GM23338 (cell line): ENCODE measurements around the gene FRMD4A. TPM values are rescaled to one million over a fixed set of nuclear protein-coding genes. Genes with fewer than 3 reads are reported as not detected.

Experiments used
- ATAC-seq: fragments of 200-7000 bp; cut with Tn5 transposase; 3 replicates; pipeline ENCODE4 v1.9.1; 2020
- DNase-seq: peaks from one replicate; pipeline ENCODE4 v3.0.0-alpha.2; 2015; ENCODE audit warnings: low spot score
- H2AFZ ChIP-seq: fragments of 200-600 bp; sonication (generic); 2 replicates; pipeline ENCODE4 v1.8.0; 2016; ENCODE audit warnings: antibody characterized with exemption, mild to moderate bottlenecking, moderate library complexity
- H3F3A ChIP-seq: fragments of 200-600 bp; sonication (generic); replicated peaks from 2 replicates; pipeline ENCODE4 v1.8.0; 2017; ENCODE audit warnings: antibody characterized with exemption, mixed run types, low read depth
- H3K27ac ChIP-seq: fragments of 200-600 bp; sonication (generic); 2 replicates; pipeline ENCODE4 v1.6.1; 2016; ENCODE audit warnings: low read depth
- H3K27me3 ChIP-seq: fragments of 200-600 bp; sonication (generic); 2 replicates; pipeline ENCODE4 v1.8.0; 2016; ENCODE audit warnings: mild to moderate bottlenecking, mixed run types, moderate library complexity; ENCODE audit not compliant: insufficient read depth
- H3K36me3 ChIP-seq: fragments of 200-600 bp; sonication (generic); 2 replicates; pipeline ENCODE4 v1.8.0; 2016; ENCODE audit warnings: mild to moderate bottlenecking; ENCODE audit not compliant: insufficient read depth
- H3K4me1 ChIP-seq: fragments of 200-600 bp; sonication (generic); 2 replicates; pipeline ENCODE4 v1.8.0; 2016; ENCODE audit warnings: mild to moderate bottlenecking, moderate library complexity; ENCODE audit not compliant: insufficient read depth
- H3K4me2 ChIP-seq: fragments of 200-600 bp; sonication (generic); 2 replicates; pipeline ENCODE4 v1.7.1; 2017; ENCODE audit warnings: mixed run types
- H3K4me3 ChIP-seq: fragments of 200-600 bp; sonication (generic); 2 replicates; pipeline ENCODE4 v1.6.1; 2016; ENCODE audit warnings: mixed run types
- H3K79me2 ChIP-seq: fragments of 200-600 bp; sonication (generic); replicated peaks from 2 replicates; pipeline ENCODE4 v1.8.0; 2017; ENCODE audit warnings: mild to moderate bottlenecking; ENCODE audit not compliant: insufficient read depth
- H3K9me2 ChIP-seq: fragments of 200-600 bp; sonication (generic); 2 replicates; pipeline ENCODE4 v1.8.0; 2017; ENCODE audit not compliant: insufficient read depth
- H4K20me1 ChIP-seq: fragments of 200-600 bp; sonication (generic); replicated peaks from 2 replicates; pipeline ENCODE4 v1.8.0; 2017; ENCODE audit warnings: mild to moderate bottlenecking; ENCODE audit not compliant: insufficient read depth
- H3K27ac Mint-ChIP-seq: 2 replicates; pipeline ENCODE4 v1.8.0; 2020; ENCODE audit warnings: inconsistent platforms, mild to moderate bottlenecking, moderate library complexity, mixed read lengths
- H3K27me3 Mint-ChIP-seq: 3 replicates; pipeline ENCODE4 v1.8.0; 2022; ENCODE audit warnings: low read depth, mild to moderate bottlenecking, moderate library complexity, mixed read lengths, inconsistent platforms; ENCODE audit not compliant: insufficient read depth, poor library complexity
- H3K36me3 Mint-ChIP-seq: 3 replicates; pipeline ENCODE4 v1.8.0; 2021; ENCODE audit warnings: low read depth, mild to moderate bottlenecking, inconsistent platforms, moderate library complexity, mixed read lengths
- H3K4me1 Mint-ChIP-seq: 3 replicates; pipeline ENCODE4 v1.8.0; 2020; ENCODE audit warnings: mild to moderate bottlenecking, inconsistent platforms, mixed read lengths
- H3K4me3 Mint-ChIP-seq: 3 replicates; pipeline ENCODE4 v1.8.0; 2021; ENCODE audit warnings: moderate library complexity, mild to moderate bottlenecking, inconsistent platforms, mixed read lengths
- H3K9me3 Mint-ChIP-seq: 3 replicates; pipeline ENCODE4 v1.8.0; 2020; ENCODE audit warnings: moderate library complexity, mild to moderate bottlenecking, inconsistent platforms, mixed read lengths
- CREB1 ChIP-seq: fragments of 250-450 bp; sonication (Bioruptor Pico); IDR thresholded peaks from 2 replicates; pipeline ENCODE4 v1.5.0; 2020; ENCODE audit warnings: low read depth, mild to moderate bottlenecking, moderate library complexity
- CTCF ChIP-seq, 2 experiments: fragments of 200-600 bp in 1 of 2; sonication (generic) in 1 of 2; conservative IDR thresholded peaks; 2 replicates each; pipeline versions ENCODE4 v1.5.1 to v1.6.1; 2016 to 2017; ENCODE audit warnings: antibody characterized with exemption in 2 of 2, low read depth in 2 of 2, mild to moderate bottlenecking in 2 of 2, moderate library complexity in 1 of 2
- EZH2phosphoT487 ChIP-seq: fragments of 200-600 bp; sonication (generic); IDR thresholded peaks from one replicate; pipeline ENCODE4 v1.8.1; 2018; ENCODE audit warnings: antibody characterized with exemption; ENCODE audit not compliant: unreplicated experiment
- JUNB ChIP-seq: IDR thresholded peaks from one replicate; pipeline ENCODE4 v1.6.1; 2016; ENCODE audit warnings: antibody characterized with exemption; ENCODE audit not compliant: unreplicated experiment
- NANOG ChIP-seq: IDR thresholded peaks from 2 replicates; pipeline ENCODE4 v1.6.1; 2016; ENCODE audit warnings: antibody characterized with exemption, borderline replicate concordance
- POLR2AphosphoS5 ChIP-seq: IDR thresholded peaks from 2 replicates; pipeline ENCODE4 v1.6.1; 2016; ENCODE audit warnings: antibody characterized with exemption, low read depth
- REST ChIP-seq: IDR thresholded peaks from one replicate; pipeline ENCODE4 v1.6.1; 2018; ENCODE audit warnings: antibody characterized with exemption; ENCODE audit not compliant: unreplicated experiment
- STAT1 ChIP-seq: IDR thresholded peaks from one replicate; pipeline ENCODE4 v1.6.1; 2016; ENCODE audit warnings: antibody characterized with exemption; ENCODE audit not compliant: unreplicated experiment
- ZNF114 ChIP-seq: fragments of 250-450 bp; sonication (Bioruptor Pico); IDR thresholded peaks from 2 replicates; pipeline ENCODE4 v1.5.0; 2020; ENCODE audit warnings: mild to moderate bottlenecking, moderate library complexity
- ZNF462 ChIP-seq: fragments of 250-450 bp; sonication (Bioruptor Pico); IDR thresholded peaks from 2 replicates; pipeline ENCODE4 v1.5.0; 2020; ENCODE audit warnings: mild to moderate bottlenecking, moderate library complexity
- polyA plus RNA-seq: library from polyadenylated mRNA; unstranded; fragments of >200 nt; fragmentation: Nextera tagmentation; extraction: Ambion mirVana; gene quantifications from 2 replicates; pipeline ENCODE4 v1.2.1, GENCODE V29; 2016
- total RNA-seq: library from RNA; depleted of rRNA; stranded (reverse); fragments of >200 nt; shearing (Covaris generic); gene quantifications from 2 replicates; pipeline ENCODE4 v1.2.3, GENCODE V29; 2014

FRMD4A gene
- total and polyA plus RNA-seq, 2 experiments from 2014 or later = 14.0 to 20.1 TPM

- ATAC-seq (no peak), DNase-seq (no peak)
- Histone ChIP-seq H3K4me2 (no peak overlapping the region), H3K4me1 (no peaks in the 10 kb centered on the region), H3K4me3 (no peak overlapping the region), H3K27ac (no peak overlapping the region), H3K27me3 (no peaks in the 10 kb centered on the region), H4K20me1 (no peaks in the 10 kb centered on the region), H2AFZ (no peak overlapping the region), H3F3A (no peaks in the 10 kb centered on the region), H3K9me2 (no peaks in the 10 kb centered on the region), H3K36me3 (peaks cover 5% of the 10 kb centered on the region; the same call in 1 of the 2 replicates), H3K79me2 (no peaks in the 10 kb centered on the region)
- peaks cover 13% of the 10 kb centered on the region; the same call in 2 of the 3 replicates for H3K9me3 Mint-ChIP-seq
- no peak for TF ChIP-seq CREB1 (CRISPR knock-in tag)
- no peak for TF ChIP-seq EZH2phosphoT487
- no peak for TF ChIP-seq REST
- no peak for TF ChIP-seq CTCF (conservative IDR thresholded peaks at IDR 0.05; ENCODE audit: low read depth in 2 of 2)
- TF ChIP-seq JUNB = no peak
- TF ChIP-seq NANOG = no peak
- TF ChIP-seq STAT1 = no peak
- no peak for TF ChIP-seq ZNF462
- TF ChIP-seq ZNF114 (CRISPR knock-in tag) = no peak
- no peak for TF ChIP-seq POLR2AphosphoS5
- no peaks in the 10 kb centered on the region for H3K4me1 Mint-ChIP-seq
- H3K27me3 Mint-ChIP-seq = peaks cover 4% of the 10 kb centered on the region
- no peak overlapping the region for H3K4me3 Mint-ChIP-seq
- peaks cover 28% of the 10 kb centered on the region for H3K36me3 Mint-ChIP-seq
- no peak overlapping the region for H3K27ac Mint-ChIP-seq
These were observed 693.9 kb downstream of the FRMD4A start for GRCh38 chr10:13636776-13637175.
